ENCODE measurements around the gene MPI.
A peak's percentile ranks its signal among the peaks of the same experiment; 100 is the strongest.

The MPI gene

GRCh38 chr15:74889883-74890664 lies at the start of gene MPI:
Gene MPI (plus strand): TSS chr15:74890042. CDS start chr15:74890074, 32 bp downstream.
- H3K36me3 ChIP-seq (ENCODE audit: control insufficient read depth, insufficient read depth, low read length) = peaks cover 15% of the 10 kb centered on the region
- peak; percentile 84 for DNase-seq (ENCODE audit: extremely low read depth, insufficient read length)
- H3K27me3 ChIP-seq (replicated peaks; ENCODE audit: control insufficient read depth, insufficient read depth, low read length) = no peaks in the 10 kb centered on the region
- H3K4me3 ChIP-seq (replicated peaks; ENCODE audit: low read depth, low read length) = peak within 1 kb of the TSS; percentile 77
- no peak for TF ChIP-seq CTCF (IDR thresholded peaks at IDR 0.05; ENCODE audit: insufficient read depth, low read length, poor library complexity, severe bottlenecking)

DNA sequence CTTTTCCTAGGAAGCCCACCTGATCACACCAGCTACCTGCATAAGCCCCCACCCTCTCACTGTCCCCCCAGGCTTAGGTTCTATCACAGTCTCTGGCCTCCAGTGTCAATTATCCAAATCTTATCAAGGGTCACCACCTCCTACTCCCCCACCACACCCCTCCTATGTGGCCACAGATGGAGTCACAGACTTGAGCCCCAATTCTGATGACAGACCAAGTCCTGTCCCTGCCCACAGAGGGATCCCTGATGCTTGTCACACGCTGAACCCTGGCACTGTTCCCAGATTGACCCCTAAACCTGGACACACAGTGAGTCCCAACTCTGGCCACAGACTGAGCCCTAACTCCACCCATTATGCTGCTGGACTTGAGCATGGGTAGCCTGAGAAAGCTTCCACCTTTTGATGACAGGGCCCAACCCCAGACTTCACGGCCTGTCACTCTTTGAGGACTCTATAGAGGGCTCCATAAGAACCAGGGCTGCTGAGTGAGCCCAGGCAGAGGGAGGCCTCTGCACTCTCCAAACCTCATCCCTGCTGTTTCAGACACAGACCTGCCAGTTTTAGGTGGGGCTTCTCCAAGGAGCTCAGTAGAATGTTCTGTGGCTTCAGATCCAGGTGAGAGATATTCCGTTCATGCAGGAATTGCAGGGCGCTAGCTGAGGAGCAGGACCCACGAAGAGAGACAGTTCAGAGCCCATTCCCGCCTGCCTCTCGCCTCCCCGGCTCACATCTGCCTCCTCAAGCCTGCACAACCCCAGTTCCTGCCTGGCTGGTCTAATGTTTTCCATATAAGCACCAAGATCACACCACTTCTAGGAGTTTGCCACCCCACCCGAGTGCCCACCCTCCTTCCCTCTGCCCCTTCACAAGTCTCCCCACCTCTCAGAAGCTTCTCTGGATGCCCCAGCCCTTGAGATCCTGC lies 48.7 kb upstream of the MPI start:
- no peak for TF ChIP-seq CTCF (IDR thresholded peaks at IDR 0.05; ENCODE audit: insufficient read depth, low read length, poor library complexity, severe bottlenecking)
- Histone ChIP-seq H3K36me3 (ENCODE audit: control insufficient read depth, insufficient read depth, low read length) (peaks cover 24% of the 10 kb centered on the region), H3K27me3 (replicated peaks; ENCODE audit: control insufficient read depth, insufficient read depth, low read length) (no peaks in the 10 kb centered on the region), H3K4me3 (replicated peaks; ENCODE audit: low read depth, low read length) (no peak overlapping the region)
- DNase-seq (ENCODE audit: extremely low read depth, insufficient read length) = no peak

DNA sequence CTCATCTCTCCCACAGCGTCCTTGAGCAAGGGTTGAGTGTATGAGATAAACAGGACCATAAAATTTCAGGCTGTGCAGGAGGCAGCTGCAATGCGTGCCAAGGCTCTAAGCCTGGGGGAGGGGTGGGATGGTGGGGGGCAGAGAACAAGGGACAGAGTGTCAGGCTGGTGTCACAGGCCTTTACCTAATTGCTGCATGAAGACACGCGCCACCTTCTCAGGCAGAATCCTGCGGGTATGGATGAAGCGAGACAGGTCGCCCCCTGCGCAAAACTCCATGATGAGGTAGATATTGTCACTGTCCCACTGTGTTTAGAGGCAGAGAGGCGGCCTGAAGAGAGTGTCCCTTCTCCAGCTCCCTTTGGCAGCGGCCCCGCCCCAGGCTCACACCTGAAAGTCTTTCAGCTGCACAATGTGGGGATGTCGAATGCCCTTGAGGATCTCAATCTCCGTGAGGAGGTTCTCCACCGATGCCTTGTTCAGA lies 47.9 kb upstream of the MPI start:
- Histone ChIP-seq H3K27me3 (replicated peaks; ENCODE audit: control insufficient read depth, insufficient read depth, low read length) (no peaks in the 10 kb centered on the region), H3K36me3 (ENCODE audit: control insufficient read depth, insufficient read depth, low read length) (peaks cover 22% of the 10 kb centered on the region), H3K4me3 (replicated peaks; ENCODE audit: low read depth, low read length) (peak overlapping the region; percentile 64)
- no peak for TF ChIP-seq CTCF (IDR thresholded peaks at IDR 0.05; ENCODE audit: insufficient read depth, low read length, poor library complexity, severe bottlenecking)
- no peak for DNase-seq (ENCODE audit: extremely low read depth, insufficient read length)

- Histone ChIP-seq H3K27me3 (replicated peaks; ENCODE audit: control insufficient read depth, insufficient read depth, low read length) (no peaks in the 10 kb centered on the region), H3K4me3 (replicated peaks; ENCODE audit: low read depth, low read length) (peak within 1 kb of the TSS; percentile 64), H3K36me3 (ENCODE audit: control insufficient read depth, insufficient read depth, low read length) (peaks cover 29% of the 10 kb centered on the region)
- peak; percentile 91 for DNase-seq (ENCODE audit: extremely low read depth, insufficient read length)
- TF ChIP-seq CTCF (IDR thresholded peaks at IDR 0.05; ENCODE audit: insufficient read depth, low read length, poor library complexity, severe bottlenecking) = peak; percentile 52
These were observed 47.0 kb upstream of the MPI start, which contains the start of gene ULK3 for GRCh38 chr15:74842581-74843444. Gene ULK3 (minus strand): TSS chr15:74843156. CDS start chr15:74843105, 51 bp downstream.

GRCh38 chr15:74843445-74843828 lies 46.4 kb upstream of the MPI start:
- peaks cover 32% of the 10 kb centered on the region for H3K36me3 ChIP-seq (ENCODE audit: control insufficient read depth, insufficient read depth, low read length)
- TF ChIP-seq CTCF (IDR thresholded peaks at IDR 0.05; ENCODE audit: insufficient read depth, low read length, poor library complexity, severe bottlenecking) = no peak
- H3K27me3 ChIP-seq (replicated peaks; ENCODE audit: control insufficient read depth, insufficient read depth, low read length) = no peaks in the 10 kb centered on the region
- no peak for DNase-seq (ENCODE audit: extremely low read depth, insufficient read length)
- peak overlapping the region; percentile 55 for H3K4me3 ChIP-seq (replicated peaks; ENCODE audit: low read depth, low read length)
